Measurements from ENCODE around the gene ICAM3.

DNA sequence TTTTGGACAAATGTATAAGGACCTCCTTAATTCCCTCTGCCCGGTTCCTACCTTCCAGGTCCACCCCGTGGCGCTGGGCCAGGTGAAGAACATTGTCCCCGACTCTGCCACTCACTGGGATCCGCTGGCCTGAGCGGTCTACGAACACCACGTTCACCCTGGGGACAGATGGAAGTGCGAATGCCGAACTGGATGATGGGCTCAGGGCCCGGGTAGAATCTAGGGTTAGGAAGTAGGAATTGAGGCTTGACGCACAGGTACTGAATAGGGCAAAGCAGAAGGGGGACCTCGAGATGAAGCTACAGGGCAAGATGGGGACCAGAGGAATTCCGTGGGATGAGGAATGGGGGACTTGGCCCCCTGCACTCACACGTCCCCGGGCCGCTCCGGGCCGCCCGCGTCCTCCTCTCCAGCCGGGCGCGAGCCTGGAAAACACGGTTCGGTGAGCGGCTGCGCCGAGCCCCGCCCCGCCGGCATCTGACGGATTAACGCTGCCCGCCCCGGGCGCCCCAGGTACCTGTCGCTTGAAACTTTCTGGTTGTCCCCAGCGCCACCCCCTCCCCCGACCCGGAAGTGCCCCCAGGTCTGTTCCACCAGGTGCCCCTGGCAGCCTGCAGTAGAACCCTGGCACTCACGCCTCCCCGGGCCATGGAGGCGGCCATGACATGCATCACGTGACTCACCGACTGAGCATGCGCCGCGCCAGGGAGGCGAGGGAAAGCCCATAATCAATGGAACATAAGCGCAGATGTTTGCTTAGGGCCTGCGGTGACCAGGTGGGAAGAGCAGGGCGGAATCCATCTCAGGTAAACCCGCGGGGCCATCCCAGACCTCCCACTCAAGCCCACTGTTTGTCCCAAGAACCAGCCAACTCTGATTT, 23.8 kb downstream of the ICAM3 start, which contains the start of gene FDX2:
- no peak for TF ChIP-seq EZH2 (IDR thresholded peaks at IDR 0.05; ENCODE audit: low read length)
- TF ChIP-seq, protein P1, sequence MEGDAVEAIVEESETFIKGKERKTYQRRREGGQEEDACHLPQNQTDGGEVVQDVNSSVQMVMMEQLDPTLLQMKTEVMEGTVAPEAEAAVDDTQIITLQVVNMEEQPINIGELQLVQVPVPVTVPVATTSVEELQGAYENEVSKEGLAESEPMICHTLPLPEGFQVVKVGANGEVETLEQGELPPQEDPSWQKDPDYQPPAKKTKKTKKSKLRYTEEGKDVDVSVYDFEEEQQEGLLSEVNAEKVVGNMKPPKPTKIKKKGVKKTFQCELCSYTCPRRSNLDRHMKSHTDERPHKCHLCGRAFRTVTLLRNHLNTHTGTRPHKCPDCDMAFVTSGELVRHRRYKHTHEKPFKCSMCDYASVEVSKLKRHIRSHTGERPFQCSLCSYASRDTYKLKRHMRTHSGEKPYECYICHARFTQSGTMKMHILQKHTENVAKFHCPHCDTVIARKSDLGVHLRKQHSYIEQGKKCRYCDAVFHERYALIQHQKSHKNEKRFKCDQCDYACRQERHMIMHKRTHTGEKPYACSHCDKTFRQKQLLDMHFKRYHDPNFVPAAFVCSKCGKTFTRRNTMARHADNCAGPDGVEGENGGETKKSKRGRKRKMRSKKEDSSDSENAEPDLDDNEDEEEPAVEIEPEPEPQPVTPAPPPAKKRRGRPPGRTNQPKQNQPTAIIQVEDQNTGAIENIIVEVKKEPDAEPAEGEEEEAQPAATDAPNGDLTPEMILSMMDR (optimal IDR thresholded peaks at IDR 0.05 in 1 of 3, IDR thresholded peaks at IDR 0.05 in 1 of 3, conservative IDR thresholded peaks at IDR 0.05 in 1 of 3; ENCODE audit: extremely low read depth in 1 of 3, insufficient read depth in 2 of 3, low read length in 3 of 3): no peak

All from keratinocyte (primary cell).